ENCODE data around the gene PBRM1.
"Not testable (repeated sequence)": the region's sequence is repeated elsewhere in the genome, so short reads cannot be mapped to it uniquely, and the experiment has no call there.

The PBRM1 gene

DNA sequence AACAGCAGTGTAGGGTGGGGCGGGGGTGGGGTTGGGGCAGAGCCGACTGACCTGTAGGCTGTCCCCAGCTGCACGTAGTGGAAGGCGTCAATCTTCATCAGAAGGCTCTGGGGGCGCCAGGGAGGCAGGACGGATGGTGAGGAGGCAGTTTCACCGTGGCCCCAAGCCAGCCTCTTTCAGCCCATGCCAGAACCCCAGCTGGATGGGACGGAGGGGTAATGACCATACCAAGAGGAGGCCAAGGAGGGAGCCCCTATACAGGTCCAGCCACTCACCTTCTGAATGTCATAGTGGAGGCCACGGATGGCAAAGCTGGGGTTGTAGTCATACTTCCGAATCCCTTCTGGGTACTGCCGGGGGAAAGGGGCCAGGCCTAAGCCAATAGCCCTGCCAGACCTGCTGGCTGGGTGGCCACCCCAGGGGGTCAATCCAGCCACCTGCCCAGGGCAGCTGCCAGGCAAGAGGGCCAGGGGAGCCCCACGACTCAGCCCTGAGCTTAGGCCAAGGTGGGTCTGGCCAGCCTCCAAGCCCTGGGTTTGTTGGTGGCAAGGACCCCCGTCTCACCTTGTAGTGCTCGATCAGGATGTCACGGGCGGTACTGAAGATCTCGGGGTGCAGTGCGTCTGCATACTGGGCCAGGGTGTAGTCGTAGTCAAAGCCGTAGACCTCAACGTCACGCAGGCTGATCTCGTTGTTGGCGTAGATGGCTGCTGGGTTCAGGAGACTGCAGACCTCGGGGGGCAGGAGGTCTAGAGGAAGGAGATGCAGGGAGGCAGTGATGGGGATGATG lies 156.9 kb downstream of the PBRM1 start:
- Histone ChIP-seq H3K4me3 (no peak overlapping the region), H3K27ac (peak overlapping the region; percentile 79 to 94)
- DNase-seq (ENCODE audit: low spot score), result peak; percentile 72
- TF ChIP-seq, protein P1, sequence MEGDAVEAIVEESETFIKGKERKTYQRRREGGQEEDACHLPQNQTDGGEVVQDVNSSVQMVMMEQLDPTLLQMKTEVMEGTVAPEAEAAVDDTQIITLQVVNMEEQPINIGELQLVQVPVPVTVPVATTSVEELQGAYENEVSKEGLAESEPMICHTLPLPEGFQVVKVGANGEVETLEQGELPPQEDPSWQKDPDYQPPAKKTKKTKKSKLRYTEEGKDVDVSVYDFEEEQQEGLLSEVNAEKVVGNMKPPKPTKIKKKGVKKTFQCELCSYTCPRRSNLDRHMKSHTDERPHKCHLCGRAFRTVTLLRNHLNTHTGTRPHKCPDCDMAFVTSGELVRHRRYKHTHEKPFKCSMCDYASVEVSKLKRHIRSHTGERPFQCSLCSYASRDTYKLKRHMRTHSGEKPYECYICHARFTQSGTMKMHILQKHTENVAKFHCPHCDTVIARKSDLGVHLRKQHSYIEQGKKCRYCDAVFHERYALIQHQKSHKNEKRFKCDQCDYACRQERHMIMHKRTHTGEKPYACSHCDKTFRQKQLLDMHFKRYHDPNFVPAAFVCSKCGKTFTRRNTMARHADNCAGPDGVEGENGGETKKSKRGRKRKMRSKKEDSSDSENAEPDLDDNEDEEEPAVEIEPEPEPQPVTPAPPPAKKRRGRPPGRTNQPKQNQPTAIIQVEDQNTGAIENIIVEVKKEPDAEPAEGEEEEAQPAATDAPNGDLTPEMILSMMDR (IDR thresholded peaks at IDR 0.05), result no peak

DNA sequence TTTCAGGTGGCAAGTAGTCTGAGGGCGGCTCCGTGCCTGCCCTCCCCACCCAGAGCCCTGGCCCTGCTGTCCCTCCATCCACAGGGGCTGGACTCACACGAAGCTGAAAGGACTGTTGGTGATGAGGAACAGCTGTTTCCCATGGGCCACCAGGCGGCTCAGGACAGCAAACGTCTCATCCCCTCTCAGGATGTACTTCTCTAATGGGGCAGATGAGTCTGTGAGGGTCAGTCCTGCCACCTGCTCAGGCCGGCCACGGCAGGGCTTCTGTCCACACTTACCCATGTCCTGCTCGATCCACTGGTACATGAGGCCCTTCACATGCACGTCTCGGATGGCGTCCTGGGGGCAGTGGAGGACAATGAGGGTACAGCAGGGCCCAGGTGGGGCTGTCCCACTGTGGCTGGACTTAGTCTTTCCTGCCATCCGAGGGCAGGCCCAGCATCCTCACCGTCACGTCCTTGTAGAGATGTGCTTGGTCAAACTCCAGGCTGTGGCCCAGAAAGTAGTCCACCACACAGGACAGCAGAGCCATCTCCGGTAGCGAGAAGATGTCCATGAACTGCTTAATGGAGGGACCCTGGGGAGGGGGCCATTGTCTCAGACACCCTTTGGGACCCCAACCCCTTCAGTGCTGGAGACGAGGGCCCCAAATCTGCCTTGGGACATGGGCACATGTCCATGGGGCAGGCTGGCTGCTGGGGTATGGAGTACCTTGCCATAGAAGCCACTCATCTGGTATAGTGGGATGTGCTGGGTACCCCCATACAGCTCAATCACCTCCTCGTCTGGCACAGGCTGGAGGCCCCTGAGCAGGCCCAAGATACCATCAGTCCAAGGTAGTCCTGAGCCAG lies 157.8 kb downstream of the PBRM1 start:
- DNase-seq (ENCODE audit: low spot score), result peak; percentile 71
- TF ChIP-seq, protein P1 (IDR thresholded peaks at IDR 0.05), result no peak
- H3K4me3 ChIP-seq, result no peak overlapping the region
- peak overlapping the region; percentile 79 to 94 for H3K27ac ChIP-seq

DNA sequence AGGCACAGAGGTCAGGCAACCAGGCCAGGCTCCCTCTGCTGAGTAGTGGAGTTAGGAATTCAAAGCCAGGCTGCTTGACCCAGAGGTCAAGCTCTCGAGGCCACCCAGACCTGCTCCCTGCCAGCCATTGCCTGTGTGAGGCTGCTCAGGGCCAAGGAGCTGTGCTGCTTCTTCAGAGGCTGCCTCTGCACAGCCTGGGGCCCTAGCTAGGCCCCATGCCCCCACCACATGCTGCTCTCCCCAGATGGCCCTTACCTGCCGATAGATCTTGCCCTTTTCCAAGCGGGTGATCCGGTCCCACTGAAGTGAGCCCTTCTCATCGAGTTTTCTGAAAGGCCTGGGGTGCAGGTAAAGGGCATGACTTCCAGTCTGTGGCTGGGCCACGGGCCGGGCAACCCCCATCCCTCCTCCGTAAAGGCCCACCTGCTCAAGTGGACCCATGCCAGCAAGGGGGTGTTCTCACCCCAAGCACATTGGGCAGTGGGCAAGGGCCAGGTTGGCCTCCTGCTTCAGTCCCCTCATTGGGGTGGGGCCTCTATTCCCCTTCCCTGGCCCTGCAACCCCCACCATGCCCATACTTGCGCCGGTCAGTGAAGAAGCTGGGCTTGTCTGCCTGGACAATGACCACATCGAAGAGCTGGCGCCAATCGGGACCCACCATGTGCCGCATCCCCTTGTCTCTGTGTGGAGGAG lies 158.5 kb downstream of the PBRM1 start:
- TF ChIP-seq, protein P1 (IDR thresholded peaks at IDR 0.05), result no peak
- Histone ChIP-seq H3K4me3 (no peak overlapping the region), H3K27ac (peak overlapping the region; percentile 52 to 94)
- peak; percentile 75 for DNase-seq (ENCODE audit: low spot score)

GRCh38 chr3:52526671-52527038 lies 159.1 kb downstream of the PBRM1 start:
- peak overlapping the region; percentile 94 for H3K27ac ChIP-seq
- DNase-seq (ENCODE audit: low spot score); H3K4me3 ChIP-seq: not testable (repeated sequence)

DNA sequence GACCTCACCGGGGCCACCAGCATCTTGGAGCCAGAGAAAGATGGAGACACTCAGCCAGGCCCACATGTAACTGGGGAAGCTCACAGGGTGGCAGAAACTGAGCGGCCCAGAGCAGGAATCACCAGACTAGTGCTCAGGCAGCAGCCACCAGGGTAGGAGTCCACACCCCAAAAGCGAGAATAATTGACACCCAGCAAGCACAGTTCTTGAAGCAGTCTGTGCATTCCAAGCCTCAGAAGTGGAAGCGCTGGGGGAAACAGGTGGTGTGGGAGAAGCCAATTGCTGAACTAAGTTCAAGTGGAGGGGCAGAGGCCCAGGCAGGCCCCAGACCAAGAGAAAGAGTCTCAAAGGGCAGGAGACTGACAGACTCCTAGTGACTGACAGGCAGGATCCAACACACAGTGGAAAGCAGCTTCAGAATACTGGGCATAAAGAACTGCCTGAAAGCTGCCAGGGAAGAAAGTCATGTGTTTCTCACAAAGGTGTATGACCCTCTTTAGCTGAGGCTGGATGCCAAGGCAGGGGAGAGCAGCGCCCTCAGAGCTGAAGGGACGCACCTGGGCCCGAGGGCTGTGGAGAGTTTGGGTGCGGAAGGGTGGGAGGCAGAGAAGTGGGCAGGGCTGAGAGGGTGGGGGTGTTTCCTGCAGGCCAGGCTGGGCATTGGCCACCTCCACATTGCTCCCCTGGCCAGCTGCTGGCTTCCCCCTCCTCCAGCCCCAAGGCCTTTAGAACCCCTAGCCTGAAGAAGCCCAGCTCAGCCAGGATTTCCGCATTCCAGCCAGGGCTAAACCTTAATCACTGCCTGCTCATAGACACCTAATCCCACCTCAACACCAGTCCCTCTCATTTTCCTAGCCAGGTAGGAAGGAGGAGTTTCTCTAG lies 159.8 kb downstream of the PBRM1 start:
- Histone ChIP-seq H3K27ac (peak overlapping the region; percentile 94), H3K4me3 (no peak overlapping the region)
- TF ChIP-seq, protein P1 (IDR thresholded peaks at IDR 0.05), result no peak
- peak; percentile 67 for DNase-seq (ENCODE audit: low spot score)

DNA sequence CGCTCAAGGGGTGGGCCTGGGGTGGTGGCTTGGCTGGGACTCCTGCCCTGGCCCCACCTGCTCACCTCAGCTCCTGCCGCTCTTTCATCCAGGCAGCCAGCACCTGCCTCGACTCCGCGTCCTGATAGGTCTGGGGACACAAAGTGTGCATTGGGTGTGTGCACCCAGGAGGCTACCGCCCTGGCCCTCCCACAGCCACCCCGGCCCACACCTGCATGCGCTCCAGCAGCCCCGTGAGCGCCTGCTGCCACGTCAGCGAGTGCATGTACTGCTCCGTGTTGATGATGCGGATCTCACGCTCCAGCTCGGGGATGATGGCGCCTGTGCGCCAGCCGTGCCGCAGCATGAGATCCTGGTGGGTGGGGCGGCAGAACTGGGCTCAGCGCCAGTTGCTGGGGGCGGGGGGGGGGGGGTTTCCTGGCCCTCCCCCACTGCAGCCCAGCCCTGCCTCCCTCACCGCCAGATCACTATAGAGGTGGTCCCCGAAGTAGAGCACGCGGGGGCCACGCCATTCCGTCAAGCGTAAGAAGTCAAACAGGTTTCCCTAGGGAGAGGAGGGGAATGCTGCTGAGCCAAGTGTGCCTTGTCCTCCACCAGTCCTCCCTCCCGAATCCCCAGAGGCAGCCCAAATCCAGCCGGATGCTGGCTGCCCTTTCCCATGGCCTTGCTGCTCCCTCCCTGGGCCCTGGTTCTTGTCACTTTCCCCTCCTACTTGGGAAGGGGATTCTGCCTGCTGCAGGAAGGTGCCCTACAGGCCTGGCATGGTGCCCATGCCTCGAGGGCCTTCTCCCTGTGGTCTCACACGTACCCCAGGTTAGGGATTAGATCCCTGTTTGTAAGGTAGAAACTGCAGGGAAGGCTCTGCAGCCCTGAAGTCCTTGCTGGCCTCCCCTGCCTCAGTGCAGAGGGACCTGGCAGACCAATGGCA lies 160.7 kb downstream of the PBRM1 start:
- Histone ChIP-seq H3K27ac (peak overlapping the region; percentile 94), H3K4me3 (peak overlapping the region; percentile 44)
- DNase-seq (ENCODE audit: low spot score), result peak; percentile 90
- TF ChIP-seq, protein P1 (IDR thresholded peaks at IDR 0.05), result no peak
